ENCODE measurements around the gene TRIM74. TPM values are rescaled to one million over a fixed set of nuclear protein-coding genes. Genes with fewer than 3 reads are reported as not detected.
"Not testable (repeated sequence)": the region's sequence is repeated elsewhere in the genome, so short reads cannot be mapped to it uniquely, and the experiment has no call there.

The TRIM74 gene
- total and polyA plus RNA-seq, 5 experiments from 2014 or later, result 0.40 to 9.1 (median 4.4) TPM; not detected in 1

DNA sequence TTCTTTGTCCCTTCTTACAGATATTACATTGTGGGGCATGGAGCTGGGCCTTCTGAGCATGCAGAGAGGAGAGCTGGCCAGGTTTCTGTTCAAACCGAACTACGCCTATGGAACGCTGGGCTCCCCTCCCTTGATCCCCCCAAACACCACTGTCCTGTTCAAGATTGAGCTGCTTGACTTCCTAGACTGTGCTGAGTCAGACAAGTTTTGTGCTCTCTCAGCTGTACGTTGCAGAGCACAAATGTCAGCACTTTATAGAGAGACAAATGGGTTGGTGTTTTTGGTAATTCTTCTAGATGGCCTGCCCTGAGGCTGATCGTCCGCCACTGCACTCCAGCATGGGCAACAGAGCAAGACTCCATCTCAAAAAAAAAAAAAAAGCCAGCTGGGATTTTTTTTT, 2.2 kb upstream of the TRIM74 start:
- POLR2A ChIA-PET, DNase-seq, H3K4me1 Mint-ChIP-seq, H3K27me3 Mint-ChIP-seq, H3K36me3 Mint-ChIP-seq, H3K9me3 Mint-ChIP-seq, H3K27ac Mint-ChIP-seq, H3K4me3 Mint-ChIP-seq, ATAC-seq: not testable (repeated sequence)

DNA sequence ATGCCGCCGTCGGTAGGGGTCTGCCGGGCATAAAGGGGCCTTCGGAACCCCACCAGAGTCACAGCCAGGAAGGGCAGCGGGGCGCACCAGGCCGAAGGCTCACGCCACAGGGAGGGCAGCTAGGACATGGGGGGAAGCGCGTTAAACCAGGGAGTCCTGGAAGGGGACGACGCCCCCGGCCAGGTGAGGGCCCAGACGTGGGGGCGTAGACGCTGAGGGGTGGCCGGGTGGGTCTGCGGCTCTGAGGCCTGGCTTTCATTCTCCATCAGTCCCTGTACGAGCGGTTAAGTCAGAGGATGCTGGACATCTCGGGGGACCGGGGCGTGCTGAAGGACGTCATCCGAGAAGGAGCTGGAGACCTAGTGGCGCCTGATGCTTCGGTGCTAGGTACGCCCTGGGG, 422 bp upstream of the TRIM74 start:
- H3K4me3 Mint-ChIP-seq, H3K36me3 Mint-ChIP-seq, ATAC-seq, DNase-seq, H3K9me3 Mint-ChIP-seq, H3K27ac Mint-ChIP-seq, POLR2A ChIA-PET, H3K4me1 Mint-ChIP-seq, H3K27me3 Mint-ChIP-seq: not testable (repeated sequence)

DNA sequence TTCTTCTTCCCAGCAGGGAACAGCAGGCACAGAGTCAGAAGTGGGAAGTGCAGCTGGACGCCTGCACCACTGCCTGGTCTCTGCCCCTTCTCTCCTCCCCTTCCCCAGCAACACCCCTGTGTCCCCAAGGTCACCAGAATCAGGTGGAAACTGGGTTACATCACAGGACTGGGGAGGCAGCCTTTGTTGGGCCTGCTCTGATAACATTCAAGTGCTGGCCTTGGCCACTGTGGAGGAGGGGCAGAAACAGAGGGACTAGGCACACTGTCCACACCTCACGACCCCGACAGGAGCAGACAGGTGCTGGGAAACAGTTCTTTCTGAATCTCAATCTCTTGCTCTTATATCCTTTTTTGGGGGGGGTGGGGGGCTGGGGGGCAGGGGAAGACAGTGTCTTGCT, 2.4 kb downstream of the TRIM74 start:
- peak in 1 of 10 donors; percentile 35 for DNase-seq
- ATAC-seq, H3K9me3 Mint-ChIP-seq, H3K27ac Mint-ChIP-seq, POLR2A ChIA-PET, H3K4me1 Mint-ChIP-seq, H3K4me3 Mint-ChIP-seq, H3K36me3 Mint-ChIP-seq, H3K27me3 Mint-ChIP-seq: not testable (repeated sequence)

DNA sequence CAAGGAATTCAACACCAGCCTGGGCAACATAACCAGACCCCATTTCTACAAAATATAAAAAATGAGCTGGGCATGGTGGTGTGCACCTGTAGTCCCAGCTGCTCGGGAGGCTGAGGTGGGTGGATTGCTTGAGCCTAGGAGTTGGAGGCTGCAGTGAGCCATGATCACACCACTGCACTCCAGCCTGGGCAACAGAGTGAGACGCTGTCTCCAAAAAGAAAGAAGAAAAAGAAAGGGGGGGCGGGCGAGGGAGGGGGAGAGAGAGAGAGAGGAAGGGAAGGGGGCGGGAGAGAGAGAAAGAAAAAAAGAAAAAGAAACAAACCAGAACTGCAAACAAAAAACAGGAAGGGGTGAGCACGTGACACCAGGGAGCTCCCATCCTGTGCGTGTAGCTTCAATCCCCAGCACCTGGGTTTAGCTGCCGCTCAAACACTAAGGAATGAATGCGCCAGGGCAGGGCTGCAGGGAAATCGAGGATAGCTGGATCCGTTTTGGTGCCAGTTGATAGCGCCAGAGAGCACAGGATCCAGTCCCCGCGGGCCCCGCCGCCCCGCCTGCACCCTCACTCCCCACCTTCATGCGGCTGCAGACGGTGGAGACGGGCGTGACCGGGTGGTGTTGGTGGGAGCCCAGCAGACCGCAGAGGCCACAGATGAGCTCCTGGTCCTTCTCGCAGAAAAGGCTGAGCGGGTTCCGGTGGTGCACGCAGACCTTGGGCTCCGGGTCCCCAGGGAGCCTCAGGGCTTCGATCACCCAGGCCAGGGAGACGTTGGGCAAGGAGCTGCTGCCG, 3.9 kb downstream of the TRIM74 start:
- H3K9me3 Mint-ChIP-seq, POLR2A ChIA-PET, H3K27ac Mint-ChIP-seq, DNase-seq, H3K27me3 Mint-ChIP-seq, H3K36me3 Mint-ChIP-seq, H3K4me1 Mint-ChIP-seq, H3K4me3 Mint-ChIP-seq: not testable (repeated sequence)
- peak; percentile 79 to 89 for ATAC-seq

DNA sequence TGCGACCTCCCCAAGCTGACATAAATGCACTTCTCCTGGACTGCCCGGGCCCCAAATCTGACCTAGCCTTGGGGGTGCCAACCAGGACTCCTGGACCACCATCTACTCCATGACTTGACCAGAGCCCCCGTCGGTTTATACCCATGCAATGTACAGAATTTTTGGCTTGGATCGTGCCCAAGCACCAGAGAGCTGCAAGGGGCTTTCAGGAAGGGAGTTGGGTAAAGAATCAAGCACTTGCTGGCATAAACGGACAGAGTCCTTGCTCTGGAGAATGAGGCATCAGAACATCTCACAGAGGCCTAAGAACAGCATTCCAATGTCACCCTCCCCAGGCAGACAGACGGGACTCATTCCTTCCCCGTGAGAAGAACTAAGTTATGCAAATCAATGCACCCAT, 6.2 kb downstream of the TRIM74 start:
- DNase-seq, POLR2A ChIA-PET, H3K4me3 Mint-ChIP-seq, ATAC-seq, H3K27me3 Mint-ChIP-seq, H3K4me1 Mint-ChIP-seq, H3K9me3 Mint-ChIP-seq, H3K27ac Mint-ChIP-seq, H3K36me3 Mint-ChIP-seq: not testable (repeated sequence)

DNA sequence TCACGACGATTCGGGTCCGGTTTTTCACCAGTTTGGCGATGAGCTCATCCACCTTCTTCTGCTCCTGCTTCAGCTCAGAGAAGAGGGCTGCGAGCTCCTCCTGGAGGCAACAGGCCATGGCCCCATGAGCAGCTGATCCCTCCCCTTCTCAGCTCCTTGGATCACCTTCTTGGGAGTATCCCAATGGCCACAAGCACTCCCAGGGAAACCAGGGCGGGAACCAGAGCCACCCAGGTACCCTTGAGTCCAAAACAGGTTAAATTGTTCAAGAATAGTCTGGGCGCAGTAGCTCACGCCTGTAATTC, 8.0 kb downstream of the TRIM74 start:
- H3K27ac Mint-ChIP-seq, POLR2A ChIA-PET, H3K4me1 Mint-ChIP-seq, H3K4me3 Mint-ChIP-seq, H3K9me3 Mint-ChIP-seq, H3K36me3 Mint-ChIP-seq, H3K27me3 Mint-ChIP-seq, ATAC-seq, DNase-seq: not testable (repeated sequence)

DNA sequence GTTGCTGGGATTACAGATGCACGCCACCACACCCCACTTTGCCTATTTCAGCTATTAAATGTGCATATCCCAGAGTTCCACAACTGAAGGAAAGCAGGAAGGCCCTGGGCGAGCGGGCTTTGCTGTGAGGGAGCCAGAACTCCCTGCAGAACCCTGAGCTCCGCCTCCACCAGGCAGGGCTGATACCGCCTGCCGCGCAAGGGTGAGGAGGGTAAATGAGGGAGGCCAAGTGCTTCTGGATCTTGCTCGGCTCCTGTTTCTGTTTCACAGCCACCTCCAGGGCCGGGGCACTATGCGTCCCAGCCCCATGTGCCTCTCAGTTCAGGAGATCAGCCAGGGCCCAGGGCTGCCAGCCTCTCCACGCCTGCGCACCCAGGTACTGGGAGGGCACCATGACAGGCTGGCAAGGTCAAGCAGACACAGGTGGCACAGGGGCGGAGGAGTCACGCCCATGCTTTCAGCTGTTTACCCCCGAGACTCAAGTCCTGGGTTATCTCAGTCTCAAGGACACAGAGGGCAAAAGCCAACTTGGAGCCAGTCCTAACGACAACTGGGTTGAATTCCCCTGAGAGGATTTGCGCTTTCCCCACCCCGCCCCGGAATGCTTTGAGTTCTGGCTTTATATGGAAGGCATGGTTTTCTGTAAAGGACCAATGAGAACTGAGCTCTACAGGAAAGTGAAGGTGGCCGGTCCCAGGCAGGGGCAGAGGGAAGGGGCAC, 8.5 kb downstream of the TRIM74 start:
- POLR2A ChIA-PET, H3K4me1 Mint-ChIP-seq, H3K4me3 Mint-ChIP-seq, H3K36me3 Mint-ChIP-seq, DNase-seq, H3K27me3 Mint-ChIP-seq, ATAC-seq, H3K27ac Mint-ChIP-seq, H3K9me3 Mint-ChIP-seq: not testable (repeated sequence)

DNA sequence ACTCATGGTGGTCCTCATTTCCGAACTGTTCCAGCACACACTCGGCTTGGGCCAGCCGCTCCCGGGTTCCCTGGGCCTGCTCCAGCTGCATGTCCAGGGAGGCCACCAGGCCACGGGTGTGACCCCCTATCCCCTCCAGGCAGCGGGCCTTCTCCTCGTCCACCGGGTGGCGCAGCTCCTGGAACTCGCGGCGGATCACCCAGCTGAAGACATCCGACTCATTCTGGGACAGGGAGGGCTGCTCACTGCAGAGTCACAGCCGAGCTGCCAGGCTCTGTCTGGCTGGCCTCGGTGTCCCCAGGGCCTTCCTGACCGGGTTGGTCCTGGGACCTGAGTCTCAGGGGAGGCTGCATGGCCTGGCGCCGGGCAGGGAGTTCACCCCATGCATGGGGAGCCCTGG, 9.2 kb downstream of the TRIM74 start:
- ATAC-seq, H3K27me3 Mint-ChIP-seq, H3K36me3 Mint-ChIP-seq, H3K4me3 Mint-ChIP-seq, POLR2A ChIA-PET, H3K27ac Mint-ChIP-seq, H3K4me1 Mint-ChIP-seq, DNase-seq, H3K9me3 Mint-ChIP-seq: not testable (repeated sequence)

DNA sequence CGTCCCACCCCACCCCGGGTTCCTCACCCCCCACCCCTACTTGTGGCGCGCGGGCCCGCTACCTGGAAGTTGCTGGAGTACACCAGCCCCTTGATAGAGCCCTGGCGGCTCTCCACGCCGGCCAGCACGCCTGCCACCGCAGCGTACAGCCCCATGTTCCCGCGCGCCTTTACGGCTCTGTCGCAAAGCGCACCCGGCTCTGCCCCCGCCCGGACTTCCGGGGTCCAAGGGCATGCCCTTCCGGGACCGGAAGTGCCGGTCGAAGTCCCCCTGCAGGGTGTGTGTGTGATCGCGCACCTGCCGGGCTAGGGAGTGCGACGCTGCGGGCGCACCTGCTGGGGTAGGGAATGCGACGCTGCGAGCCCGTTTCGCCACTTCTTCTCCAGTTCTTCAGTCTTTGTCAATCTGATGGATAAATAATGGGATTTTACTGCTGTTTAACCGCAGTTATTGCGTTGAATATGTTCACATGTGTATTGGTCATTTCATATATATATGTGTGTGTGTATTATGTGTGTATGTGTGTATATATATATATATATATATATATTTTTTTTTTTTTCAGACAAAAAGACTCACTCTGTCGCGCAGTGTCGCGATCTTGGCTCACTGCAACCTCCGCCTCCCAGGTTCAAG, 14.6 kb downstream of the TRIM74 start:
- ATAC-seq (peak; percentile 90 to 93), DNase-seq (peak in 4 of 10 donors; percentile 18 to 40 (median 30))
- not testable (repeated sequence) for H3K27me3 Mint-ChIP-seq, H3K4me1 Mint-ChIP-seq, H3K9me3 Mint-ChIP-seq, H3K36me3 Mint-ChIP-seq
- peak overlapping the region in 7 of 10 donors; percentile 40 to 84 (median 74) for H3K27ac Mint-ChIP-seq
- POLR2A ChIA-PET, result interaction anchor here (0.7 kb wide), 2 partner anchors 17 to 39 kb away, joined by 3 read pairs; no protein-coding TSS in a partner anchor
- H3K4me3 Mint-ChIP-seq, result peak overlapping the region; percentile 50 to 86 (median 74)

DNA sequence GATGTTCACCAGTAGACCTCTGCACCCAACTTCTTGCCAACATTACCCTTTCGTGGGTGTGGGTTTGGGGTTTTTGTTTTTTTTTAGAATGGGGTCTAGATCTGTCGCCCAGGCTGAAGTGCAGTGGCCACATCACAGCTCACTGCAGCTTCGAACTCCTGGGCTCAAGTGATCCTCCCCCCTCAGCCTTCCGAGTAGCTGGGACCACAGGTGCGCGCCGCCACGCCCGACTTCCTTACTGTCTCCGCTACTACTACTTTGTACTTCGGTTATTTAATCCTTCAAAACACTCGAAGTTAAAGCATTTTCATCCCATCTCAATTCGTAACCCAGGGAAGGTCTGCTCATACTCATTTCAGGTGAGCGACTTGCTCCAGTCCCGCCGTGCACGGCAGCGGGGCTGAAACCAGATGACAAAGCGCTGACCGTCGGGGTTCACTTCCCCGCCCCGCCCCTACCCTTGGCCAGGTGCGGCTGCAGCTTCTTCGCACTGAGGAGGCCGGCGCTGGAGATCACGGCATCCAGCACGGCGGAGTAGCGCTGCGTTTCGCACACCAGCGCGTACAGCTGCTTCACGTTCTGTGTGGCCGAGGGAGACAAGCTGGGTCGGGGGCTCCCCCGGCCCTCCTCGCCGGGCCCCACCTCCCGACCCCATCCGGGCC, 15.2 kb downstream of the TRIM74 start:
- POLR2A ChIA-PET, result interaction anchor here (0.7 kb wide), 1 partner anchor 39 kb away, joined by 3 read pairs; no protein-coding TSS in a partner anchor
- not testable (repeated sequence) for H3K36me3 Mint-ChIP-seq, H3K27me3 Mint-ChIP-seq, H3K9me3 Mint-ChIP-seq, H3K4me1 Mint-ChIP-seq, H3K27ac Mint-ChIP-seq
- H3K4me3 Mint-ChIP-seq, result peak overlapping the region in 1 of 10 donors; percentile 26
- DNase-seq, result peak in 1 of 10 donors; percentile 4
- ATAC-seq, result peak; percentile 53 to 66

DNA sequence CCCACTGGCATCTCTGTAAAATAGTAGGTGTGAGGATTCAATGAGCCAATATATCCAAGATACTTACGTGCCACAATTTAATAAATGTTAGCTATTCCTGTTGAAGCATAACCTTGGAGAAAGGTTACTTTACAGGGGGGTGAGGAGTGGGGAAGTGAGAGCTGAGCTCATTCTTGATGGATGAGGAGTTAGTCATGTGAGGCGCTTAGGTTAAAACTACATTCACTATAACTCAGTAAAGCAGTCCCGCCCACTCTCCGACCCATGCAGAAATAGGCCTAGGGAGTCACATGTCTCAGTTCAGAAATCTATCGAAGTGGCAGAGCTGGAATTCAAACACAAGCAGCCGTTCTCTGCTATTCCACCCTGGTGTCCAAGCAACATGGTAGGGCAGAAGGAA, 18.8 kb downstream of the TRIM74 start:
- H3K9me3 Mint-ChIP-seq, ATAC-seq, H3K27me3 Mint-ChIP-seq, H3K4me1 Mint-ChIP-seq, DNase-seq, POLR2A ChIA-PET, H3K4me3 Mint-ChIP-seq, H3K27ac Mint-ChIP-seq: not testable (repeated sequence)
- peaks cover 0 to 15% (median 0%) of the 10 kb centered on the region in 3 donors for H3K36me3 Mint-ChIP-seq

DNA sequence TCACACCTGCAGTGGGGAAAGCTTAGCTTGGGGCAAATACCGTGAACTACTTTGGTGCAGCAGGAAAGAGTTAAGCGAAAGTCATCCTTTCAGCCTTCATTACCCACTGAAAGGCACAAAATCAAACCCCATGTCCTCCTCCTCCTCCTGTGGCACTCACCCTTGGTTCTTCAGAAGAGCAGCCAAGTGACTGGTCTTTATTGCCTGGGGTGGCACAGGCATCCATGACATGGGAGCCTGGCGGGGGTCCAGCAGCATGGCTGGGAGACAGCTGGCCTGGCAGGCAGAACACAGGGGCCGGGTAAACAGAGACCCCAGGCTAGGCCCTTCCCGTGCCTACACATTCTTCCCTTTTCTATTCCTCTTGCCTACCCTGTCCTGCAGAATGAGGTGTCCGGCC, 19.6 kb downstream of the TRIM74 start:
- POLR2A ChIA-PET, H3K27me3 Mint-ChIP-seq, H3K27ac Mint-ChIP-seq, H3K4me3 Mint-ChIP-seq, H3K4me1 Mint-ChIP-seq, H3K9me3 Mint-ChIP-seq, ATAC-seq, DNase-seq: not testable (repeated sequence)
- H3K36me3 Mint-ChIP-seq, result peaks cover 0 to 15% (median 0%) of the 10 kb centered on the region in 3 donors

DNA sequence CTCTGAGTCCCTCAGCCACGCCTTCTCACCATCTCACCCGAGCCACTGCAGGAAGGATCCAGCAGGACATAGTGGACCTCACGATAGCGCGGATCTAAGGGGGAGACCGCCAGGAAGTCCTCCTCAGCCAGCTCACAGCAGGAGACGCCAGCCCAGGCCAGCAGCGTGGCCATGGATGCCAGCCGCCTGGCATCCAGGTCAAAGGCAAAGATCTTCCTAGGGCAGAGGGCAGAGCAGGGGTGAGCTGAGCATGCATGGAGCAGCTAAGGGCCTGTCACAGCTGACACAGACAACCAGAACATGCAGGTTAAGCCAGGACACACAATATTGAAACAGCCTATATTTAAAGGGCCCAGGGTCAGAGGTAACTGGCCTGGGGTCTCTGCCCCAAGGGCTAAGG, 20.0 kb downstream of the TRIM74 start:
- ATAC-seq, DNase-seq, H3K27me3 Mint-ChIP-seq, H3K4me3 Mint-ChIP-seq, H3K4me1 Mint-ChIP-seq, POLR2A ChIA-PET, H3K9me3 Mint-ChIP-seq, H3K27ac Mint-ChIP-seq: not testable (repeated sequence)
- peaks cover 0 to 15% (median 0%) of the 10 kb centered on the region in 3 donors for H3K36me3 Mint-ChIP-seq

Measured in naive thymus-derived CD8-positive, alpha-beta T cell (primary cell).